HFFc6 (cell line): ENCODE measurements around the gene PSME3IP1. TPM values are rescaled to one million over a fixed set of nuclear protein-coding genes. Genes with fewer than 3 reads are reported as not detected.

ENCODE experiments used
- DNase-seq: peaks from one replicate; pipeline ENCODE4 v3.0.0-alpha.2; 2018
- H3K27ac Mint-ChIP-seq: 2 replicates; pipeline ENCODE4 v1.8.0; 2020; ENCODE audit warnings: mild to moderate bottlenecking, mixed read lengths
- H3K27me3 Mint-ChIP-seq: 2 replicates; pipeline ENCODE4 v1.8.0; 2021; ENCODE audit warnings: mild to moderate bottlenecking, moderate library complexity, mixed read lengths; ENCODE audit not compliant: insufficient read depth
- H3K36me3 Mint-ChIP-seq: 2 replicates; pipeline ENCODE4 v1.8.0; 2021; ENCODE audit warnings: low read depth, mixed read lengths
- H3K4me1 Mint-ChIP-seq: 2 replicates; pipeline ENCODE4 v1.8.0; 2020; ENCODE audit warnings: low read depth, mixed read lengths
- H3K4me3 Mint-ChIP-seq: 2 replicates; pipeline ENCODE4 v1.8.0; 2020; ENCODE audit warnings: mild to moderate bottlenecking, moderate library complexity, mixed read lengths
- H3K9me3 Mint-ChIP-seq: 2 replicates; pipeline ENCODE4 v1.8.0; 2020; ENCODE audit warnings: mild to moderate bottlenecking, mixed read lengths
- total RNA-seq, 6 experiments: library from RNA; stranded (reverse); fragmentation: NEBNext Ultra II Directional; extraction: Animal tissue kit (Norgen Biotek cat#: 25700); gene quantifications; 2 replicates in 1 of 6; 3 replicates in 5 of 6; pipeline ENCODE4 v1.2.3, GENCODE V29; 2021
- TF ChIP-seq, protein P1 (sequence below): fragments of 200-600 bp; sonication (generic); IDR thresholded peaks from 2 replicates; pipeline ENCODE4 v1.5.0; 2021; ENCODE audit warnings: antibody characterized with exemption, mild to moderate bottlenecking

The PSME3IP1 gene
- total RNA-seq, 6 experiments from 2014 or later, result 55.9 to 85.0 (median 76.5) TPM

DNA sequence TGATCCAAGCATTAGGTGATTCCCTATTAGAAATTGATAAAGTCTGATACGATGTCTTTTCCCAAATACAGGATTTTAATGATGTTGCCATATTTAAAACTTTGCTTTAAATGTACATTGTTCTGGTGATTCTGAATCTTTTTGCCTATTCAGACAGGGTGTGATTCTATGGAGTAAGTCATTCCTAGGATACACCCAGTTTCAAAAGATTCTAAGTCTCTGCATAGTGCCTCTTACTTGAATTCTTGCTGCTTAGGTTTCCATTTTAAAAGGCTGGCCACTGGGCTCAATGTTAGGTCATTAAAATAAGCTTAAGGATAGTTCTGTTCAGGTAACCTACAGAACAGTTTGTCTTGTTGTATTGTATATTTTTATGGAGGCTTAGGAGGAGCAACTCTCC is 37.2 kb upstream of the PSME3IP1 start:
- H3K36me3 Mint-ChIP-seq, result peaks cover 72% of the 10 kb centered on the region
- peaks cover 15% of the 10 kb centered on the region for H3K9me3 Mint-ChIP-seq
- TF ChIP-seq, protein P1, sequence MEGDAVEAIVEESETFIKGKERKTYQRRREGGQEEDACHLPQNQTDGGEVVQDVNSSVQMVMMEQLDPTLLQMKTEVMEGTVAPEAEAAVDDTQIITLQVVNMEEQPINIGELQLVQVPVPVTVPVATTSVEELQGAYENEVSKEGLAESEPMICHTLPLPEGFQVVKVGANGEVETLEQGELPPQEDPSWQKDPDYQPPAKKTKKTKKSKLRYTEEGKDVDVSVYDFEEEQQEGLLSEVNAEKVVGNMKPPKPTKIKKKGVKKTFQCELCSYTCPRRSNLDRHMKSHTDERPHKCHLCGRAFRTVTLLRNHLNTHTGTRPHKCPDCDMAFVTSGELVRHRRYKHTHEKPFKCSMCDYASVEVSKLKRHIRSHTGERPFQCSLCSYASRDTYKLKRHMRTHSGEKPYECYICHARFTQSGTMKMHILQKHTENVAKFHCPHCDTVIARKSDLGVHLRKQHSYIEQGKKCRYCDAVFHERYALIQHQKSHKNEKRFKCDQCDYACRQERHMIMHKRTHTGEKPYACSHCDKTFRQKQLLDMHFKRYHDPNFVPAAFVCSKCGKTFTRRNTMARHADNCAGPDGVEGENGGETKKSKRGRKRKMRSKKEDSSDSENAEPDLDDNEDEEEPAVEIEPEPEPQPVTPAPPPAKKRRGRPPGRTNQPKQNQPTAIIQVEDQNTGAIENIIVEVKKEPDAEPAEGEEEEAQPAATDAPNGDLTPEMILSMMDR, result no peak
- H3K4me1 Mint-ChIP-seq, result peaks cover 11% of the 10 kb centered on the region
- no peak overlapping the region for H3K27ac Mint-ChIP-seq
- H3K27me3 Mint-ChIP-seq, result no peaks in the 10 kb centered on the region
- no peak for DNase-seq
- no peak overlapping the region for H3K4me3 Mint-ChIP-seq

DNA sequence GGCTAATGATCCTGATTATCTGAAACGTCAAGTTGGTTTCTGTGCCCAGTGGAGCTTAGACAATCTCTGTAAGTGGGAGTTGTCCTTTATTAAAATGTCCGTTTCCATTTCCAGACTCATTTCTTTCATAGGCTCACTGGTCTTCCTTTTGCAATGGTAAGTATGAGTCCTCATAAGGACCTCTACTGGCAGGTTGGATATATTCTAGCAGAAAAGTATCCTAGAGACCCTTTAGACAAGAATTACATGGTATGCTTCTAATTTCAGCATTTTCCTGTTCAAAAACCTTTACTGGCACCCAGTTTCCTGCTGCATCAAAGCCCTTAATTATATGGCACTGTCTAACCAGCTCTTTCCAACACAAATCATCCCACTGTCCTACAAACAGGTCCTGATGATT is 31.1 kb upstream of the PSME3IP1 start:
- peaks cover 92% of the 10 kb centered on the region for H3K36me3 Mint-ChIP-seq

DNA sequence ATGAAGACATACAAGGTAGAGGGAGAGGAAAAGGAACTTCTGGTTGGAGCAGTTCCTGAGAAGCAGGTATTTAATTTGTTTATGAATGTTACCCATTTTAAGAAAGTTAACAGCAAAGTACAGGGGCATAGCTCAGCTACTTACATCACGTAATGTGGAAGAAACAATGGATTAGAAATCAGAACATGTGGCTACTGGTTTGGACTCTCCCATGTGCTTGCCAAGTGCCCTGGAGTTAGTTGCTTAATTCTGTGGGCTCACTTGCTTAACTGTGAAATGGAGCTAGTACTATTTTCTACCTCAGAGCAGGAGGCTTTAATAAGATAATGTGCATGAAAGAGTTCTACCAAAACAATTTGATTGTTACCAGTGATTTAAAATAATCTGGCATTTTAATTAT is 27.6 kb upstream of the PSME3IP1 start:
- Mint-ChIP-seq H3K4me1 (no peaks in the 10 kb centered on the region), H3K27me3 (no peaks in the 10 kb centered on the region), H3K9me3 (peaks cover 38% of the 10 kb centered on the region), H3K27ac (no peak overlapping the region), H3K4me3 (no peak overlapping the region), H3K36me3 (peaks cover 72% of the 10 kb centered on the region)
- TF ChIP-seq, protein P1, result no peak
- DNase-seq, result no peak

More for the DNA sequence above, 31.1 kb upstream of the PSME3IP1 start:
- DNase-seq, result no peak
- H3K9me3 Mint-ChIP-seq, result peaks cover 49% of the 10 kb centered on the region
- TF ChIP-seq, protein P1, result no peak
- H3K27me3 Mint-ChIP-seq, result no peaks in the 10 kb centered on the region
- no peaks in the 10 kb centered on the region for H3K4me1 Mint-ChIP-seq
- H3K4me3 Mint-ChIP-seq, result no peak overlapping the region
- H3K27ac Mint-ChIP-seq, result no peak overlapping the region

DNA sequence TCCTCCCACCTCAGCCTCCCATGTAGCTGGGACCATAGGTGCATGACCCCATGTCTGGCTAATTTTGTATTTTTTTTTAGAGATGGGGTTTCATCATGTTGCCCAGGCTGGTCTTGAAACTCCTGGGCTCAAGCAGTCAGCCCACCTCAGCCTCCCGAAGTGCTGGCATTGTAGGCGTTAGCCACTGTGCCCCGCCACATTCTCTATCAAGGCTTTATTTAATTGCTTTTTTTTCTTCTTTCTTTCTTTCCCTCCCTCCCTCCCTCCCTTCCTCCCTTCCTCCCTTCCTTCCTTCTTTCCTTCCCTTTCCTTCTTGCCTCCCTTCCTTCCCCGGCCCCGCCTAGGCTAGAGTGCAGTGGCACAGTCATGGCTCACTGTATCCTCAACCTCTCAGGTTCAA is 23.9 kb upstream of the PSME3IP1 start:
- Mint-ChIP-seq H3K27ac (no peak overlapping the region), H3K36me3 (peaks cover 47% of the 10 kb centered on the region)
- TF ChIP-seq, protein P1, result no peak

DNA sequence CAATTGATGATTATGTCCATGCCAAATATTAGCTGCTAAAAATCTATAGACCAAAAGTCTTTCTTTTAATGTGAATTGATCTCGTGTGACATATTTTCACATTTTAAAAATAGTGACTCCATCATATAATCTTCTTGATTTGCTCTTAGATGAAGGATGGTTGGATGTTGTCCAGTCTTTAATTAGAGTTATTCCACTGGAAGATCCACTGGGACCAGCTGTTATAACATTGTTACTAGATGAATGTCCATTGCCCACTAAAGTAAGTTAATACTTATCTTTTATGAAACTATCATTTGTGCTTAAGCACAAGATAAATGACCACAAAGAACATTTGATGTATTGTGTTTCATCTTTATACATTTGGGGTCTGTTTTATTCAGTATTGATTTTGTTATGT is 23.1 kb upstream of the PSME3IP1 start:
- no peaks in the 10 kb centered on the region for H3K9me3 Mint-ChIP-seq
- H3K4me3 Mint-ChIP-seq, result no peak overlapping the region
- no peak overlapping the region for H3K27ac Mint-ChIP-seq
- peaks cover 38% of the 10 kb centered on the region for H3K36me3 Mint-ChIP-seq
- DNase-seq, result no peak
- no peaks in the 10 kb centered on the region for H3K27me3 Mint-ChIP-seq
- no peaks in the 10 kb centered on the region for H3K4me1 Mint-ChIP-seq
- TF ChIP-seq, protein P1, result no peak

More for the DNA sequence above, 23.9 kb upstream of the PSME3IP1 start:
- H3K9me3 Mint-ChIP-seq, result peaks cover 5% of the 10 kb centered on the region
- no peak overlapping the region for H3K4me3 Mint-ChIP-seq
- no peaks in the 10 kb centered on the region for H3K27me3 Mint-ChIP-seq
- H3K4me1 Mint-ChIP-seq, result no peaks in the 10 kb centered on the region
- DNase-seq, result no peak

DNA sequence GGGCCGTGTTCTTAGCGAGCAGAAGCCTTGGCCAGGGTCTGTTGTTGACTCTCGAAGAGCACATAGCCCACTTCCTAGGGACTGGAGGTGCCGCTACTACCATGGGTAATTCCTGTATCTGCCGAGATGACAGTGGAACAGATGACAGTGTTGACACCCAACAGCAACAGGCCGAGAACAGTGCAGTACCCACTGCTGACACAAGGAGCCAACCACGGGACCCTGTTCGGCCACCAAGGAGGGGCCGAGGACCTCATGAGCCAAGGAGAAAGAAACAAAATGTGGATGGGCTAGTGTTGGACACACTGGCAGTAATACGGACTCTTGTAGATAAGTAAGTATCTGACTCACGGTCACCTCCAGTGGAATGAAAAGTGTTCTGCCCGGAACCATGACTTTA is 18.8 kb upstream of the PSME3IP1 start:
- no peak for DNase-seq
- TF ChIP-seq, protein P1, result peak; percentile 40; the same call in 1 of the 2 replicates
- Mint-ChIP-seq H3K27me3 (no peaks in the 10 kb centered on the region), H3K9me3 (no peaks in the 10 kb centered on the region), H3K36me3 (peaks cover 22% of the 10 kb centered on the region), H3K27ac (no peak overlapping the region), H3K4me3 (no peak overlapping the region), H3K4me1 (peaks cover 15% of the 10 kb centered on the region)
